Liver (tissue), 9 donors: ENCODE measurements around the gene GRIN2C. TPM values are rescaled to one million over a fixed set of nuclear protein-coding genes. Genes with fewer than 3 reads are reported as not detected.

Source experiments
- DNase-seq: peaks from one replicate; pipeline ENCODE4 v3.0.0-alpha.2; 2017; ENCODE audit warnings: low spot score
- H3K27ac ChIP-seq, 2 donors: one replicate each; pipeline ENCODE4 v1.7.0; 2013; ENCODE audit warnings: inconsistent platforms in 2 of 2, low read length in 2 of 2, control low read depth in 1 of 2, low read depth in 1 of 2, mild to moderate bottlenecking in 1 of 2
- H3K27me3 ChIP-seq, 4 donors: one replicate each; pipeline versions ENCODE4 v1.6.1 to v1.7.0; 2013; ENCODE audit warnings: low read length in 3 of 4, inconsistent platforms in 1 of 4, mild to moderate bottlenecking in 1 of 4, moderate library complexity in 1 of 4; ENCODE audit not compliant: control insufficient read depth in 4 of 4, insufficient read depth in 4 of 4
- H3K36me3 ChIP-seq, 4 donors: one replicate each; pipeline versions ENCODE4 v1.6.1 to v1.7.0; 2013; ENCODE audit warnings: low read length in 3 of 4, mild to moderate bottlenecking in 3 of 4, low read depth in 1 of 4, moderate library complexity in 1 of 4; ENCODE audit not compliant: control insufficient read depth in 4 of 4, insufficient read depth in 3 of 4
- H3K4me1 ChIP-seq, 4 donors: one replicate each; pipeline versions ENCODE4 v1.6.1 to v1.7.0; 2013; ENCODE audit warnings: low read length in 3 of 4, mild to moderate bottlenecking in 3 of 4, moderate library complexity in 1 of 4; ENCODE audit not compliant: control insufficient read depth in 4 of 4, insufficient read depth in 4 of 4
- H3K4me3 ChIP-seq, 3 donors: one replicate each; pipeline versions ENCODE4 v1.6.1 to v1.7.0; 2013; ENCODE audit warnings: low read length in 3 of 3, control low read depth in 1 of 3, low read depth in 1 of 3, mild to moderate bottlenecking in 1 of 3
- H3K9ac ChIP-seq, 2 donors: one replicate each; pipeline ENCODE4 v1.7.0; 2013; ENCODE audit warnings: low read length in 2 of 2, mild to moderate bottlenecking in 2 of 2, moderate library complexity in 2 of 2, control low read depth in 1 of 2, low read depth in 1 of 2
- H3K9me3 ChIP-seq, 4 donors: one replicate each; pipeline versions ENCODE4 v1.6.1 to v1.7.0; 2013; ENCODE audit warnings: low read length in 3 of 4; ENCODE audit not compliant: control insufficient read depth in 4 of 4
- ATF3 ChIP-seq: IDR thresholded peaks from 2 replicates; pipeline ENCODE4 v1.6.1; 2016; ENCODE audit warnings: antibody characterized with exemption
- CTCF ChIP-seq: fragments of 150-350 bp; IDR thresholded peaks from 2 replicates; pipeline ENCODE4 v1.5.1; 2017; ENCODE audit warnings: improper control_type of control experiment, low read depth, low read length; ENCODE audit not compliant: missing input control
- EGR1 ChIP-seq, 2 donors: IDR thresholded peaks; 2 replicates each; pipeline ENCODE4 v1.6.1; 2016 to 2018; ENCODE audit warnings: antibody characterized with exemption in 2 of 2, low read depth in 2 of 2
- FOXA1 ChIP-seq: IDR thresholded peaks from 2 replicates; pipeline ENCODE4 v1.6.1; 2016; ENCODE audit warnings: antibody characterized with exemption
- FOXA2 ChIP-seq: IDR thresholded peaks from 2 replicates; pipeline ENCODE4 v1.6.1; 2016; ENCODE audit warnings: antibody characterized with exemption
- GABPA ChIP-seq, 2 donors: IDR thresholded peaks in 1 of 2; conservative IDR thresholded peaks in 1 of 2; 2 replicates each; pipeline ENCODE4 v1.6.1; 2016; ENCODE audit warnings: antibody characterized with exemption in 2 of 2, mild to moderate bottlenecking in 1 of 2, moderate library complexity in 1 of 2
- HNF4A ChIP-seq, 2 donors: conservative IDR thresholded peaks; 2 replicates each; pipeline ENCODE4 v1.6.1; 2016; ENCODE audit warnings: antibody characterized with exemption in 2 of 2, mild to moderate bottlenecking in 2 of 2
- HNF4G ChIP-seq: IDR thresholded peaks from 2 replicates; pipeline ENCODE4 v1.6.1; 2016; ENCODE audit warnings: antibody characterized with exemption
- JUND ChIP-seq, 2 donors: IDR thresholded peaks; 2 replicates each; pipeline ENCODE4 v1.6.1; 2016; ENCODE audit warnings: antibody characterized with exemption in 2 of 2
- MAX ChIP-seq: IDR thresholded peaks from 2 replicates; pipeline ENCODE4 v1.6.1; 2016; ENCODE audit warnings: antibody characterized with exemption
- NR2F2 ChIP-seq: IDR thresholded peaks from 2 replicates; pipeline ENCODE4 v1.6.1; 2016; ENCODE audit warnings: antibody characterized with exemption
- RAD21 ChIP-seq, 2 donors: IDR thresholded peaks; 2 replicates each; pipeline ENCODE4 v1.6.1; 2016; ENCODE audit warnings: antibody characterized with exemption in 2 of 2, mild to moderate bottlenecking in 2 of 2
- REST ChIP-seq: IDR thresholded peaks from 2 replicates; pipeline ENCODE4 v1.6.1; 2016; ENCODE audit warnings: antibody characterized with exemption, mild to moderate bottlenecking
- SP1 ChIP-seq: IDR thresholded peaks from 2 replicates; pipeline ENCODE4 v1.6.1; 2018; ENCODE audit warnings: antibody characterized with exemption, mild to moderate bottlenecking
- TAF1 ChIP-seq: conservative IDR thresholded peaks from 2 replicates; pipeline ENCODE4 v1.6.1; 2016; ENCODE audit warnings: antibody characterized with exemption, mild to moderate bottlenecking
- YY1 ChIP-seq: IDR thresholded peaks from 2 replicates; pipeline ENCODE4 v1.6.1; 2016; ENCODE audit warnings: antibody characterized with exemption, mild to moderate bottlenecking
- ZBTB33 ChIP-seq: IDR thresholded peaks from 2 replicates; pipeline ENCODE4 v1.6.1; 2016; ENCODE audit warnings: antibody characterized with exemption
- WGBS: extraction: QIAGEN DNeasy Blood & Tissue Kit; methylation state at CpG from one replicate; pipeline ENCODE4 v1.1.7; 2013; 5-methylcytosine and 5-hydroxymethylcytosine counted together
- polyA plus RNA-seq, 2 donors: library from polyadenylated mRNA; stranded (reverse) in 1 of 2; unstranded in 1 of 2; fragments of 200-250 nt in 1 of 2; fragments of >200 nt in 1 of 2; fragmentation: Nextera tagmentation in 1 of 2; extraction: Ambion mirVana in 1 of 2; gene quantifications; one replicate each; pipeline versions ENCODE4 v1.2.1 to v1.2.3, GENCODE V29; 2013 to 2015
- total RNA-seq, 2 donors: library from RNA; depleted of rRNA; stranded (reverse); fragments of >200 nt; gene quantifications; one replicate each; pipeline ENCODE4 v1.2.3, GENCODE V29; 2014
- donor health status: healthy.
- donor health status: healthy.
- donor health status: healthy.
- donor health status: healthy.
- donor health status: healthy.

The GRIN2C gene
- total and polyA plus RNA-seq, 4 donors = 0.03 to 0.10 (median 0.09) TPM; not detected in 1

GRCh38 chr17:74822939-74823367, 36.7 kb downstream of the GRIN2C start:
- H3K27me3 ChIP-seq = no peaks in the 10 kb centered on the region
- 84% methylated on average over 12 of the region's 12 CpGs for WGBS
- no peak overlapping the region for H3K27ac ChIP-seq
- no peak overlapping the region for H3K4me3 ChIP-seq
- no peak overlapping the region for H3K9ac ChIP-seq
- DNase-seq = no peak
- TF ChIP-seq YY1 (no peak), ZBTB33 (no peak), MAX (no peak), GABPA (IDR thresholded peaks at IDR 0.05 in 1 of 2, conservative IDR thresholded peaks at IDR 0.05 in 1 of 2) (no peak), ATF3 (no peak)
- no peaks in the 10 kb centered on the region for H3K9me3 ChIP-seq
- peaks cover 0 to 8% (median 2%) of the 10 kb centered on the region in 4 donors for H3K36me3 ChIP-seq
- no peaks in the 10 kb centered on the region for H3K4me1 ChIP-seq

- no peak for DNase-seq
- no peak overlapping the region for H3K9ac ChIP-seq
These were observed 37.2 kb downstream of the GRIN2C start for GRCh38 chr17:74822335-74822938.

More at GRCh38 chr17:74822335-74822938, 37.2 kb downstream of the GRIN2C start:
- Histone ChIP-seq H3K4me3 (no peak overlapping the region), H3K27me3 (no peaks in the 10 kb centered on the region), H3K9me3 (no peaks in the 10 kb centered on the region), H3K27ac (no peak overlapping the region), H3K36me3 (peaks cover 0 to 8% (median 3%) of the 10 kb centered on the region in 4 donors), H3K4me1 (no peaks in the 10 kb centered on the region)
- WGBS = 88% methylated on average over 15 of the region's 15 CpGs
- TF ChIP-seq TAF1 = no peak
- TF ChIP-seq FOXA2 = no peak
- TF ChIP-seq HNF4A (conservative IDR thresholded peaks at IDR 0.05) = no peak
- TF ChIP-seq REST = no peak
- TF ChIP-seq JUND (IDR thresholded peaks at IDR 0.05) = no peak
- TF ChIP-seq EGR1 (IDR thresholded peaks at IDR 0.05; ENCODE audit: low read depth in 2 of 2) = no peak
- TF ChIP-seq GABPA (IDR thresholded peaks at IDR 0.05 in 1 of 2, conservative IDR thresholded peaks at IDR 0.05 in 1 of 2) = no peak
- TF ChIP-seq RAD21 (IDR thresholded peaks at IDR 0.05) = no peak
- no peak for TF ChIP-seq YY1
- TF ChIP-seq HNF4G = no peak
- TF ChIP-seq SP1 = no peak
- no peak for TF ChIP-seq FOXA1
- no peak for TF ChIP-seq CTCF
- TF ChIP-seq ATF3 = no peak
- TF ChIP-seq ZBTB33 = no peak
- TF ChIP-seq NR2F2 = no peak
- TF ChIP-seq MAX = no peak
